ENCODE measurements around the gene ABCC11.
"Not testable (repeated sequence)": the region's sequence is repeated elsewhere in the genome, so short reads cannot be mapped to it uniquely, and the experiment has no call there.

Gene ABCC11

GRCh38 chr16:48187779-48188178 is 59.6 kb downstream of the ABCC11 start:
- Histone ChIP-seq H3K4ac (ENCODE audit: low read length) (no peak overlapping the region), H3K79me1 (ENCODE audit: low read depth, low read length) (no peaks in the 10 kb centered on the region), H3K9ac (ENCODE audit: low read depth, low read length, poor library complexity) (no peak overlapping the region), H2BK15ac (ENCODE audit: low read length) (no peak overlapping the region), H4K8ac (ENCODE audit: low read depth, low read length) (no peak overlapping the region), H3K36me3 (replicated peaks in 1 of 2; ENCODE audit: control insufficient read depth in 2 of 2, insufficient read depth in 2 of 2, low read length in 2 of 2) (no peaks in the 10 kb centered on the region), H3K23ac (ENCODE audit: low read depth, low read length, poor library complexity) (no peak overlapping the region), H2BK120ac (ENCODE audit: low read depth, low read length) (no peak overlapping the region), H2AFZ (ENCODE audit: low read length) (no peak overlapping the region), H3K4me1 (ENCODE audit: control insufficient read depth in 2 of 2, insufficient read depth in 1 of 2, low read depth in 1 of 2, low read length in 2 of 2) (no peaks in the 10 kb centered on the region), H2BK12ac (ENCODE audit: low read length) (no peak overlapping the region), H3K4me3 (ENCODE audit: low read length in 2 of 2) (no peak overlapping the region), H2BK5ac (ENCODE audit: low read length) (no peak overlapping the region), H2AK5ac (ENCODE audit: low read depth, low read length) (no peak overlapping the region), H3K9me3 (replicated peaks in 1 of 2; ENCODE audit: control insufficient read depth in 2 of 2, insufficient read depth in 1 of 2, low read depth in 1 of 2, low read length in 2 of 2) (no peaks in the 10 kb centered on the region), H3K27me3 (ENCODE audit: control insufficient read depth in 3 of 3, insufficient read depth in 3 of 3, low read depth in 1 of 3, low read length in 3 of 3) (peaks cover 0 to 3% (median 0%) of the 10 kb centered on the region in 3 experiments), H3K14ac (ENCODE audit: low read length) (no peak overlapping the region), H4K91ac (ENCODE audit: low read depth, low read length, poor library complexity) (no peak overlapping the region), H3K18ac (ENCODE audit: low read length) (no peak overlapping the region), H3K27ac (replicated peaks; ENCODE audit: low read length) (no peak overlapping the region), H3K4me2 (ENCODE audit: insufficient read depth, low read length, poor library complexity, severe bottlenecking) (no peak overlapping the region)
- no peak for DNase-seq (ENCODE audit: low spot score)
- no CpG with 5 or more reads among the region's 4 CpGs for WGBS, 2 donors (ENCODE audit: extremely low coverage in 2 of 2, insufficient read length in 2 of 2, insufficient replicate concordance in 1 of 2)

GRCh38 chr16:48184681-48185080 is 62.7 kb downstream of the ABCC11 start:
- WGBS, 2 donors (ENCODE audit: extremely low coverage in 2 of 2, insufficient read length in 2 of 2, insufficient replicate concordance in 1 of 2) = no CpG with 5 or more reads among the region's 6 CpGs
- Histone ChIP-seq H3K9me3 (replicated peaks in 1 of 2; ENCODE audit: control insufficient read depth in 2 of 2, insufficient read depth in 1 of 2, low read depth in 1 of 2, low read length in 2 of 2) (no peaks in the 10 kb centered on the region), H2AFZ (ENCODE audit: low read length) (no peak overlapping the region), H2BK5ac (ENCODE audit: low read length) (no peak overlapping the region), H3K4me1 (ENCODE audit: control insufficient read depth in 2 of 2, insufficient read depth in 1 of 2, low read depth in 1 of 2, low read length in 2 of 2) (no peaks in the 10 kb centered on the region), H3K27ac (replicated peaks; ENCODE audit: low read length) (no peak overlapping the region), H3K4ac (ENCODE audit: low read length) (no peak overlapping the region), H3K4me2 (ENCODE audit: insufficient read depth, low read length, poor library complexity, severe bottlenecking) (no peak overlapping the region), H3K79me1 (ENCODE audit: low read depth, low read length) (no peaks in the 10 kb centered on the region), H2BK12ac (ENCODE audit: low read length) (no peak overlapping the region), H3K14ac (ENCODE audit: low read length) (no peak overlapping the region), H2BK15ac (ENCODE audit: low read length) (no peak overlapping the region), H3K18ac (ENCODE audit: low read length) (no peak overlapping the region), H3K27me3 (ENCODE audit: control insufficient read depth in 3 of 3, insufficient read depth in 3 of 3, low read depth in 1 of 3, low read length in 3 of 3) (no peaks in the 10 kb centered on the region), H3K36me3 (replicated peaks in 1 of 2; ENCODE audit: control insufficient read depth in 2 of 2, insufficient read depth in 2 of 2, low read length in 2 of 2) (no peaks in the 10 kb centered on the region), H3K23ac (ENCODE audit: low read depth, low read length, poor library complexity) (no peak overlapping the region), H3K4me3 (ENCODE audit: low read length in 2 of 2) (no peak overlapping the region), H2BK120ac (ENCODE audit: low read depth, low read length) (no peak overlapping the region), H2AK5ac (ENCODE audit: low read depth, low read length) (no peak overlapping the region), H4K91ac (ENCODE audit: low read depth, low read length, poor library complexity) (no peak overlapping the region), H3K9ac (ENCODE audit: low read depth, low read length, poor library complexity) (no peak overlapping the region), H4K8ac (ENCODE audit: low read depth, low read length) (no peak overlapping the region)
- DNase-seq (ENCODE audit: low spot score) = no peak

GRCh38 chr16:48182979-48183537 is 64.3 kb downstream of the ABCC11 start:
- no peaks in the 10 kb centered on the region for H3K27me3 ChIP-seq (ENCODE audit: control insufficient read depth in 3 of 3, insufficient read depth in 3 of 3, low read depth in 1 of 3, low read length in 3 of 3)
- no peak overlapping the region for H3K4me2 ChIP-seq (ENCODE audit: insufficient read depth, low read length, poor library complexity, severe bottlenecking)
- H3K4ac ChIP-seq (ENCODE audit: low read length) = no peak overlapping the region
- DNase-seq (ENCODE audit: low spot score) = no peak
- WGBS, 2 donors (ENCODE audit: extremely low coverage in 2 of 2, insufficient read length in 2 of 2, insufficient replicate concordance in 1 of 2) = no CpG with 5 or more reads among the region's 8 CpGs
- H3K4me1 ChIP-seq (ENCODE audit: control insufficient read depth in 2 of 2, insufficient read depth in 1 of 2, low read depth in 1 of 2, low read length in 2 of 2) = no peaks in the 10 kb centered on the region
- H2BK5ac ChIP-seq (ENCODE audit: low read length) = no peak overlapping the region
- H4K91ac ChIP-seq (ENCODE audit: low read depth, low read length, poor library complexity) = no peak overlapping the region
- no peak overlapping the region for H2BK15ac ChIP-seq (ENCODE audit: low read length)
- H2AFZ ChIP-seq (ENCODE audit: low read length) = no peak overlapping the region
- H2BK120ac ChIP-seq (ENCODE audit: low read depth, low read length) = no peak overlapping the region
- H3K9me3 ChIP-seq (replicated peaks in 1 of 2; ENCODE audit: control insufficient read depth in 2 of 2, insufficient read depth in 1 of 2, low read depth in 1 of 2, low read length in 2 of 2) = no peaks in the 10 kb centered on the region
- no peak overlapping the region for H3K18ac ChIP-seq (ENCODE audit: low read length)
- no peaks in the 10 kb centered on the region for H3K36me3 ChIP-seq (replicated peaks in 1 of 2; ENCODE audit: control insufficient read depth in 2 of 2, insufficient read depth in 2 of 2, low read length in 2 of 2)
- H2AK5ac ChIP-seq (ENCODE audit: low read depth, low read length) = no peak overlapping the region
- no peak overlapping the region for H4K8ac ChIP-seq (ENCODE audit: low read depth, low read length)
- no peak overlapping the region for H3K27ac ChIP-seq (replicated peaks; ENCODE audit: low read length)
- no peak overlapping the region for H2BK12ac ChIP-seq (ENCODE audit: low read length)
- no peaks in the 10 kb centered on the region for H3K79me1 ChIP-seq (ENCODE audit: low read depth, low read length)
- H3K4me3 ChIP-seq (ENCODE audit: low read length in 2 of 2) = no peak overlapping the region
- no peak overlapping the region for H3K9ac ChIP-seq (ENCODE audit: low read depth, low read length, poor library complexity)
- no peak overlapping the region for H3K14ac ChIP-seq (ENCODE audit: low read length)
- no peak overlapping the region for H3K23ac ChIP-seq (ENCODE audit: low read depth, low read length, poor library complexity)

- not testable (repeated sequence) for H3K18ac ChIP-seq (ENCODE audit: low read length); DNase-seq (ENCODE audit: low spot score); H3K9ac ChIP-seq (ENCODE audit: low read depth, low read length, poor library complexity); H3K23ac ChIP-seq (ENCODE audit: low read depth, low read length, poor library complexity); H2AK5ac ChIP-seq (ENCODE audit: low read depth, low read length); H3K14ac ChIP-seq (ENCODE audit: low read length); H2AFZ ChIP-seq (ENCODE audit: low read length); H3K79me1 ChIP-seq (ENCODE audit: low read depth, low read length); H2BK15ac ChIP-seq (ENCODE audit: low read length); H2BK120ac ChIP-seq (ENCODE audit: low read depth, low read length); H2BK12ac ChIP-seq (ENCODE audit: low read length); H3K4me2 ChIP-seq (ENCODE audit: insufficient read depth, low read length, poor library complexity, severe bottlenecking); H3K4ac ChIP-seq (ENCODE audit: low read length); H3K36me3 ChIP-seq (replicated peaks in 1 of 2; ENCODE audit: control insufficient read depth in 2 of 2, insufficient read depth in 2 of 2, low read length in 2 of 2); H2BK5ac ChIP-seq (ENCODE audit: low read length); H4K8ac ChIP-seq (ENCODE audit: low read depth, low read length); H3K4me1 ChIP-seq (ENCODE audit: control insufficient read depth in 2 of 2, insufficient read depth in 1 of 2, low read depth in 1 of 2, low read length in 2 of 2); H4K91ac ChIP-seq (ENCODE audit: low read depth, low read length, poor library complexity); H3K27ac ChIP-seq (replicated peaks; ENCODE audit: low read length); H3K27me3 ChIP-seq (ENCODE audit: control insufficient read depth in 3 of 3, insufficient read depth in 3 of 3, low read depth in 1 of 3, low read length in 3 of 3); H3K9me3 ChIP-seq (replicated peaks in 1 of 2; ENCODE audit: control insufficient read depth in 2 of 2, insufficient read depth in 1 of 2, low read depth in 1 of 2, low read length in 2 of 2)
- peak overlapping the region in 1 of 2 donors; percentile 65 for H3K4me3 ChIP-seq (ENCODE audit: low read length in 2 of 2)
- no CpG with 5 or more reads among the region's 14 CpGs for WGBS, 2 donors (ENCODE audit: extremely low coverage in 2 of 2, insufficient read length in 2 of 2, insufficient replicate concordance in 1 of 2)
These were observed 65.4 kb downstream of the ABCC11 start for GRCh38 chr16:48181746-48182520.
